Karpas-422 (cell line): ENCODE results near the gene LTA4H. TPM values are rescaled to one million over a fixed set of nuclear protein-coding genes. Genes with fewer than 3 reads are reported as not detected.

Experiments used
- DNase-seq: peaks from one replicate; pipeline ENCODE4 v3.0.0-alpha.2; 2015
- H2AFZ ChIP-seq: fragments of 200-600 bp; sonication (generic); 2 replicates; pipeline ENCODE4 v1.6.1; 2014; ENCODE audit warnings: antibody characterized with exemption, low read length, mixed read lengths
- H3K27ac ChIP-seq: fragments of 200-600 bp; sonication (generic); 2 replicates; pipeline ENCODE4 v1.5.1; 2014; ENCODE audit warnings: mild to moderate bottlenecking, low read length, moderate library complexity
- H3K27me3 ChIP-seq: fragments of 200-600 bp; sonication (generic); 2 replicates; pipeline ENCODE4 v1.6.1; 2014; ENCODE audit warnings: low read length, mixed read lengths
- H3K36me3 ChIP-seq: fragments of 200-600 bp; sonication (generic); 2 replicates; pipeline ENCODE4 v1.6.1; 2014; ENCODE audit warnings: low read length, mixed read lengths; ENCODE audit not compliant: insufficient read depth
- H3K4me1 ChIP-seq: fragments of 200-600 bp; sonication (generic); 2 replicates; pipeline ENCODE4 v1.6.1; 2014; ENCODE audit warnings: mild to moderate bottlenecking, low read length, mixed read lengths
- H3K4me2 ChIP-seq: fragments of 200-600 bp; sonication (generic); 2 replicates; pipeline ENCODE4 v1.6.1; 2014; ENCODE audit warnings: low read length, low read depth, mild to moderate bottlenecking; ENCODE audit not compliant: poor library complexity, severe bottlenecking
- H3K4me3 ChIP-seq: fragments of 200-600 bp; sonication (generic); 2 replicates; pipeline ENCODE4 v1.5.1; 2014; ENCODE audit warnings: mild to moderate bottlenecking, antibody characterized with exemption, low read length, mixed read lengths
- H3K79me2 ChIP-seq: fragments of 200-600 bp; sonication (generic); 2 replicates; pipeline ENCODE4 v1.6.1; 2014; ENCODE audit warnings: mild to moderate bottlenecking, low read length, mixed read lengths
- H3K9ac ChIP-seq: fragments of 200-600 bp; sonication (generic); 2 replicates; pipeline ENCODE4 v1.6.0; 2014; ENCODE audit warnings: low read length
- H3K9me2 ChIP-seq: fragments of 200-600 bp; sonication (generic), shearing (Covaris generic); replicated peaks from 2 replicates; pipeline ENCODE4 v1.6.0; 2014; ENCODE audit warnings: mild to moderate bottlenecking, low read length, moderate library complexity; ENCODE audit not compliant: insufficient read depth
- H3K9me3 ChIP-seq: fragments of 300-700, 200-600 bp; sonication (generic); 2 replicates; pipeline ENCODE4 v1.6.1; 2014; ENCODE audit warnings: low read length, mixed read lengths
- H4K20me1 ChIP-seq: fragments of 200-600 bp; sonication (generic); 2 replicates; pipeline ENCODE4 v1.6.1; 2014; ENCODE audit warnings: mild to moderate bottlenecking, antibody characterized with exemption, low read length, low read depth; ENCODE audit not compliant: insufficient read depth
- total RNA-seq: library from RNA; depleted of rRNA; stranded (reverse); fragments of >200 nt; shearing (Covaris generic); gene quantifications from 2 replicates; pipeline ENCODE4 v1.2.3, GENCODE V29; 2014; ENCODE audit warnings: low replicate concordance

Gene LTA4H
- total RNA-seq, 1 experiment from 2014 or later, result 120 TPM

DNA sequence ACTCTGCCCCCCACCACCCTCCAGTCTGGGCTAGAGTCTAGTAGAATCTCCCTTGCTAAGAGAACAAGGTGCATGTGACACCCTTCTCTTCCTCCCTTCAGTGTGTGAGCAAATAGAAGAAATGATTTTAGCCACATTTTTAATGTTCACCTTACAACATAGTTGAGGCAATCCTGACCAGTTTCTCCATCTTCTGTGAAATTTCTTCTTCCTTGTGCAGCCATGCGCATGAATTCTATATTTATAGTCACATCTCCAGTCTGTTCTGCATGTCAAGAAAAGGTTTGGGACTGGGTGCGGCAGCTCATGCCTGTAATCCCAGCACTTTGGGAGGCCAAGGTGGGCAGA lies 9.5 kb upstream of the LTA4H start:
- no peaks in the 10 kb centered on the region for H3K79me2 ChIP-seq
- H3K4me3 ChIP-seq, result no peak overlapping the region
- H3K9me3 ChIP-seq, result no peaks in the 10 kb centered on the region
- no peak overlapping the region for H2AFZ ChIP-seq
- H3K36me3 ChIP-seq, result no peaks in the 10 kb centered on the region
- H3K4me1 ChIP-seq, result peaks cover 16% of the 10 kb centered on the region
- no peak overlapping the region for H3K27ac ChIP-seq
- H3K4me2 ChIP-seq, result no peak overlapping the region
- H4K20me1 ChIP-seq, result no peaks in the 10 kb centered on the region
- no peaks in the 10 kb centered on the region for H3K27me3 ChIP-seq
- no peak for DNase-seq
- H3K9me2 ChIP-seq, result no peaks in the 10 kb centered on the region
- H3K9ac ChIP-seq, result no peak overlapping the region

DNA sequence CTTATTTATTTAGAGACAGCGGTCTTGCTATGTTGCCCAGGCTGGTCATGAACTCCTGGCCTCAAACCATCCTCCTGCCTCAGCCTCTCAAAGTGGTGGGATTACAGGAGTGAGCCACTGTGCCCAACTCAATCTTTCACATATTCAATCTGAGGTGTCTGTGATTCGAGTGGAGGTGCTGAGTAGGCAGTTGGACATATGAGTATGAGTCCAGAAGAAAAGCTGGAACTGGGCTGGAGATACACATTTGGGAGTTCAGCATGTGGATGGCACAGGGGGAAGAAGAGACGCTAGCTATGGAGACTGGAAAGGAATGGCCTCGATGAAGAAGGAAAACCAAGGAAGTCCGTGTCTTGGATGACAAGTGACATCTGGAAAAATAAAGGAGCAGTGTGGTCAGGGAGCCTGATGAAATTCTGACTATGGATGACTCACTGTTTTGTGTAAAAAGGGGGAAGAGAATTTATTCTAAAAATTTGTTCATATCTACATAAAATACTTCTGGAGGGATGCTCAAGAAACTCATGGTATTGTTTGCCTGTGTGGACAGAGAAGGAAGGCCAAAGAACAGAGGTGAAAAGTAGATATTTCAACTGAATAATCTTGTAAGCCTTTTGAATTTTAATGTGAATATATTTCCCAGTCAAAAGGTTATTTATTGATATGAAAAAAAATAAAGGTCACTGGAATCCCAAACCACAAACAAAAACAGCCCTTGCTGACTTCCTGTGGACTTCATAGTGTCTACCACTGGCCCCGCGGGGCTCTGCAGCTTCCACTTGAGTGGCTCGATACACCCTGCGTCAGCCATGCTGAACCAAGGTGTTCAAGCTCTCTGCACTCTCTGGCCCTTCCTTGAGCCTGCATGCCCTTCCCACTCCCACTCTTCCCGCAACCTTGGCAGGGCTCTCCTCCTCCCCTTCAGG lies 8.9 kb upstream of the LTA4H start:
- H3K27me3 ChIP-seq, result no peaks in the 10 kb centered on the region
- H3K9me3 ChIP-seq, result no peaks in the 10 kb centered on the region
- no peak overlapping the region for H3K27ac ChIP-seq
- peaks cover 16% of the 10 kb centered on the region for H3K4me1 ChIP-seq
- H3K79me2 ChIP-seq, result no peaks in the 10 kb centered on the region
- no peaks in the 10 kb centered on the region for H4K20me1 ChIP-seq
- H3K9ac ChIP-seq, result no peak overlapping the region
- no peaks in the 10 kb centered on the region for H3K36me3 ChIP-seq
- no peak overlapping the region for H3K4me3 ChIP-seq
- H2AFZ ChIP-seq, result no peak overlapping the region
- no peak for DNase-seq
- H3K9me2 ChIP-seq, result no peaks in the 10 kb centered on the region
- no peak overlapping the region for H3K4me2 ChIP-seq

DNA sequence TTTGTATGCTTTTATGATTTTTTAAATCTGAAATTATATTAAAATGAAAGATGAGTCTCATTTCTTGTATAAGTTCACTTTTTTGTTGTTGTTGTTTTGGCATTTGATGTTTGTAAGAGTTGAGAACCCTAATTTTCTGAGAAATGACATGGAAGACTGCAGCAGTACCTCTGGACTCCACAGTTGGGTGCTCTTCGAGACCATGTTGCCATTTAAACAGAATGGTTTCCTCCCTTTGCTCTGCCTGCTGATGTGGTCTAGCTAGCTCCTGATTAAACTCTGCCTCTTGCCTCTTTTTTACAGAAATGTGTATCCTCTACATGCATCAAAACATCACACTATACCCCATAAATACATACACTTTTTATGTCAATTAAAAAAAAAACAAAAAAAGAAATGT lies 5.8 kb upstream of the LTA4H start:
- no peaks in the 10 kb centered on the region for H3K9me2 ChIP-seq
- no peak overlapping the region for H3K9ac ChIP-seq
- no peaks in the 10 kb centered on the region for H3K36me3 ChIP-seq
- no peaks in the 10 kb centered on the region for H3K27me3 ChIP-seq
- DNase-seq, result no peak
- H3K27ac ChIP-seq, result no peak overlapping the region
- H2AFZ ChIP-seq, result no peak overlapping the region
- no peaks in the 10 kb centered on the region for H4K20me1 ChIP-seq
- H3K9me3 ChIP-seq, result no peaks in the 10 kb centered on the region
- H3K4me2 ChIP-seq, result no peak overlapping the region
- peaks cover 13% of the 10 kb centered on the region for H3K4me1 ChIP-seq
- no peaks in the 10 kb centered on the region for H3K79me2 ChIP-seq
- H3K4me3 ChIP-seq, result no peak overlapping the region

DNA sequence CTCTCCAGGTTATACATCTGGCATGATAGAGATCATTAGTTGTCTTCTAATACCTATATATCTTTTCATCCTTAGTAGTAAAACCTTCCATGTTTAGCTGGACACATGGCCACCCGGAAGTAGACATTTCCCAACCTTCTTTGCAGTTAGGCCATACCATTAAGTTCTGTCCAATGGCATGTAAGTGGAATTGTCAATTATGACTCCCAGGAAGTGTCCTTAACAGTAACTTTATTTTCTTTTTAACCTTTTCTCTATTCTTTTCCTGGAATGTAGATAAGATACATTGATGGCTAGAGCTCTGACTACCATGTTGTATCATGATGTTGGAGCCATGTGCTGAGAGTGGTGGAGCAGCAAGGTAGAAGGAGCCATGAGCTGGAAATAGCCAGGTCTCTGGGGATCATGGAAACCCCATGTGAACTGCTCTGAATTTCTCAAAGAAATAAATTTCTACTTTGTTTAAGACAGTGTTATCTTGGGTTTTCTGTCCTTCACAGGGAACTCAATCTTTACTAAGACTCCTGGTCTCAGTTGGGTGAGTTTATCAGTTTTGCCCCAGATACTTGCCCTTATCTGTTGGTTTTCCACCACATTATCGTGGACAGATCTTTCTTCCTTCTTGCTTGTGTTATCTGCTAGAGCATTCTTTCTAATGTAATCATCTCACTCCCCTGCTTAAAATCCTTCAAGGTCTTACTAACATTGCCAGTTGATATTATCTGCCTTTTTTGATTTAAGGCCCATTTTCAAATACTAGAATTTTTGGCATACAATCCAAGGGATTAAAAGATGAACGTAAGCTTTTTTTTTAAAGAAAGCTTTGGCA lies 5.1 kb upstream of the LTA4H start:
- Histone ChIP-seq H3K9ac (no peak overlapping the region), H3K4me1 (peaks cover 15% of the 10 kb centered on the region), H3K9me3 (no peaks in the 10 kb centered on the region), H3K4me2 (no peak overlapping the region), H4K20me1 (no peaks in the 10 kb centered on the region), H2AFZ (no peak overlapping the region), H3K27me3 (no peaks in the 10 kb centered on the region), H3K36me3 (no peaks in the 10 kb centered on the region), H3K9me2 (no peaks in the 10 kb centered on the region), H3K79me2 (no peaks in the 10 kb centered on the region), H3K4me3 (no peak overlapping the region), H3K27ac (no peak overlapping the region)
- DNase-seq, result no peak

DNA sequence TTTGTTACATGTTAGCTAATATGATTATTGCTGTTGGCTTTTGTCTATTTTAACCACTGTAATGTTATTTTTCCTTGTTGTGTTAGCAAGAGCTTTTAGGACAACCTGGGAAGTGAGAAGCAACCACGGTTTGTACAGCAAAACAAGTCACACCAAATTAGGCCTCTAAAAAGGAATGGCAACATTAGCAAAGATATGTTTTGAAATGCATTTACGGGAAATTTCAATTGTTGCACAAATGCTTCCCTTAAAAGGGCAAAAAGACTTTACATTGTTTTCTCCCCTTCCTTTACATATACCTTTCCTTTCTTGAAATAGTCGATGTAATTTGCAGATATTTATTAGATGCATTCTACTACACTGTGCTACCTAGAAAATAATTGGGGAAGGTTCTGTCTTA lies 4.1 kb upstream of the LTA4H start:
- no peak overlapping the region for H3K4me3 ChIP-seq
- no peak for DNase-seq
- no peak overlapping the region for H3K9ac ChIP-seq
- no peaks in the 10 kb centered on the region for H3K27me3 ChIP-seq
- H3K4me2 ChIP-seq, result no peak overlapping the region
- no peak overlapping the region for H3K27ac ChIP-seq
- no peaks in the 10 kb centered on the region for H3K36me3 ChIP-seq
- no peak overlapping the region for H2AFZ ChIP-seq
- no peaks in the 10 kb centered on the region for H3K9me2 ChIP-seq
- H3K79me2 ChIP-seq, result peaks cover 5% of the 10 kb centered on the region
- H4K20me1 ChIP-seq, result no peaks in the 10 kb centered on the region
- no peaks in the 10 kb centered on the region for H3K9me3 ChIP-seq
- H3K4me1 ChIP-seq, result peaks cover 11% of the 10 kb centered on the region

DNA sequence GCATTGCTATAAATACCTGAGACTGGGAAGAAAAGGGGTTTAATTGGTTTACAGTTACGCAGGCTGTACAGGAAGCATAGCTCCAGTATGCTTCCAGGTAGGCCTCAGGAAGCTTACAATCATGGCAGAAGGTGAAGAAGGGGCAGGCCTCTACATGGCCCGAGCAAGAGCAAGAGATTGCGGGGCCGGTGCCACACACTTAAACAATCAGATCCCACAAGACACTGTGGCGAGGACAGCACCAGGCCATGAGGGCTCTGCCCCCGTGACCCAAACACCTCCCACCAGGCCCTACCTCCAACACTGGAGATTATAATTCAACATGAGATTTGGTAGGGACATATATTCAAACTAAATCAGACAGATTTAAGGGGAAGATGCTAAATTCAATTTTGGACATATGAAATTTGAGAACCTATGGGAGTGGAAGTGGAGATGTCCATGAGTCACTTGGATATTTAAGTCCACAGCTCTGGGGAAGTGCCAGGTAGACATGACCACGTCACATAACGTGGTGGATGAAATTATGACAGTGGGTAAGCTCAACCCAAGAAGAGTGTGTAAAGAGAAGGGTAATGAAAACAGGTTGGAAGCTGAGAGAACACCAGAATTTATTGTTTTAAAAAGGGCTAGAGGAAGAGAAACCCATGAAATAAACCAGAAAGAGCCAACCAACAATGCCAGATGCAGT lies 1.5 kb upstream of the LTA4H start:
- Histone ChIP-seq H3K9me2 (no peaks in the 10 kb centered on the region), H3K27me3 (no peaks in the 10 kb centered on the region), H3K79me2 (peaks cover 27% of the 10 kb centered on the region), H3K27ac (no peak overlapping the region), H3K4me1 (peaks cover 22% of the 10 kb centered on the region), H3K4me3 (no peak overlapping the region; the same call in 1 of the 2 replicates), H3K9me3 (no peaks in the 10 kb centered on the region), H3K4me2 (peak overlapping the region; percentile 72), H3K36me3 (no peaks in the 10 kb centered on the region), H3K9ac (no peak overlapping the region; the same call in 1 of the 2 replicates), H2AFZ (no peak overlapping the region; the same call in 1 of the 2 replicates), H4K20me1 (no peaks in the 10 kb centered on the region)
- no peak for DNase-seq

DNA sequence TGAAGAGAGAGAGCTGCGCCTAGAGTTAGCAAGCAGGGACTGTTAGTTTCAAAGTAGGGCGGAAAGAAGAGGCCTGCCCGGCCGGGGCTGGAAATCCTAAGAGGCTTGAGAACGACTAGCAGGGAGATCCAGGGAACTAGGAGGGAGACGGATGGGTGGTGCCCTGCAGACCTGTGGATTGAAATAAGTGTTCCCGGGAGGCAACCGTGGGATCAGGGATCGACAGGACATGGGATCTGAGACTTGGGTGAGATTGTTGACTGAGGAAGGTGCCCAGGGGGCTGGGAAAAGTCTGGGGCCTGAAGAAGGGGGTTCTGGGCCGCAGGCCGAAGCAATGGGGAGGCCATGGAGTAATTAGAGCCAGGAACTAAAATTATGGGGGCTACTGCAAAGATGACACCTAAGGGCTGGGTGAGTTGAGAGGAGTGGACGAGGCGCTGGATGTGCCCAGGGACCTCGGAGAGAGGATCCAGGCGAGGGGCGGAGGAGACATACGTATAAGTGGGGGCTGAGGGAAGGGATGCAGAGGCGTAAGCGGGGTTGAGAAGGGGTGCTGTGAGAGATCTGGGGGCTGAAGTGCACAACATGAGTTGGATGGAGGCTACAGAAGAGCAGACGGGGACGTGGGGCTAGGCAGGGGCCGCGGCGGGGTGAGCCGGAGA lies 635 bp downstream of the LTA4H start:
- H3K79me2 ChIP-seq, result peaks cover 49% of the 10 kb centered on the region

More for the DNA sequence above, 635 bp downstream of the LTA4H start:
- Histone ChIP-seq H3K4me3 (peak overlapping the region; percentile 88), H3K27ac (no peak overlapping the region), H4K20me1 (no peaks in the 10 kb centered on the region), H3K4me1 (peaks cover 22% of the 10 kb centered on the region), H2AFZ (peak overlapping the region; percentile 54), H3K4me2 (peak overlapping the region; percentile 72), H3K9me3 (no peaks in the 10 kb centered on the region), H3K9me2 (no peaks in the 10 kb centered on the region), H3K9ac (peak overlapping the region; percentile 82), H3K36me3 (no peaks in the 10 kb centered on the region), H3K27me3 (no peaks in the 10 kb centered on the region)
- peak; percentile 59 for DNase-seq
